Suprapubic skin (tissue), 4 donors: ENCODE measurements around the gene GK.

Source experiments
- POLR2A ChIP-seq, 2 donors: fragments of 450-650 bp; IDR thresholded peaks; one replicate each; pipeline ENCODE4 v1.6.1; 2017; ENCODE audit warnings: antibody characterized with exemption in 2 of 2, mild to moderate bottlenecking in 2 of 2, moderate library complexity in 2 of 2
- POLR2AphosphoS5 ChIP-seq, 3 donors: sonication (generic); formaldehyde crosslinking; IDR thresholded peaks; one replicate each; pipeline ENCODE4 v1.6.1; 2017; ENCODE audit warnings: antibody characterized with exemption in 3 of 3
- TF ChIP-seq, protein P1 (sequence below), 2 donors: fragments of 200-600 bp in 1 of 2; fragments of 450-650 bp in 1 of 2; sonication (generic) in 1 of 2; IDR thresholded peaks; one replicate each; pipeline ENCODE4 v1.5.1; 2016 to 2019; ENCODE audit warnings: antibody characterized with exemption in 2 of 2, mild to moderate bottlenecking in 1 of 2, moderate library complexity in 1 of 2

DNA sequence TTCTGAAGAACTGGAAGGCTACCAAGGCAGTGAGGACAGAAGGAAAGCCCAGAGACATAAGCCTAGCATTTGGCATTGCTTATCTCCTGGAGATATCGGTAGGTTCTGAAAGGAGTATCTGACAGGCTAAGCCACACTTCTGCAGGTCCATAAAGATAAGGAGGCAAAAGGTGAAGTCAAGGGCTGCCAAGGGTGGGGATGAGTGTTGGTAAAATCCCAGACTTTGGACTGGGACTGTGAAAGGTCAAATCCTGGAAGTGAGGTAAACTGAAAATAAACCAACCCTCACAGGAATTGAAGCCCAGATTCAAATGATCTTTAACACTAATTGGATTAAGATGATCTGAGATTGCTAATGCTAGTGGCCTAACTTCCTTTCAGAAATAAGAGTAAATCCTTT is 27.4 kb downstream of the GK start:
- TF ChIP-seq POLR2A (IDR thresholded peaks at IDR 0.05) (no peak), POLR2AphosphoS5 (IDR thresholded peaks at IDR 0.05) (no peak)
- TF ChIP-seq, protein P1, sequence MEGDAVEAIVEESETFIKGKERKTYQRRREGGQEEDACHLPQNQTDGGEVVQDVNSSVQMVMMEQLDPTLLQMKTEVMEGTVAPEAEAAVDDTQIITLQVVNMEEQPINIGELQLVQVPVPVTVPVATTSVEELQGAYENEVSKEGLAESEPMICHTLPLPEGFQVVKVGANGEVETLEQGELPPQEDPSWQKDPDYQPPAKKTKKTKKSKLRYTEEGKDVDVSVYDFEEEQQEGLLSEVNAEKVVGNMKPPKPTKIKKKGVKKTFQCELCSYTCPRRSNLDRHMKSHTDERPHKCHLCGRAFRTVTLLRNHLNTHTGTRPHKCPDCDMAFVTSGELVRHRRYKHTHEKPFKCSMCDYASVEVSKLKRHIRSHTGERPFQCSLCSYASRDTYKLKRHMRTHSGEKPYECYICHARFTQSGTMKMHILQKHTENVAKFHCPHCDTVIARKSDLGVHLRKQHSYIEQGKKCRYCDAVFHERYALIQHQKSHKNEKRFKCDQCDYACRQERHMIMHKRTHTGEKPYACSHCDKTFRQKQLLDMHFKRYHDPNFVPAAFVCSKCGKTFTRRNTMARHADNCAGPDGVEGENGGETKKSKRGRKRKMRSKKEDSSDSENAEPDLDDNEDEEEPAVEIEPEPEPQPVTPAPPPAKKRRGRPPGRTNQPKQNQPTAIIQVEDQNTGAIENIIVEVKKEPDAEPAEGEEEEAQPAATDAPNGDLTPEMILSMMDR (IDR thresholded peaks at IDR 0.05) = no peak
